Hindlimb muscle (tissue), 1 donor: ENCODE measurements around the gene NDUFA6. TPM values are rescaled to one million over a fixed set of nuclear protein-coding genes. Genes with fewer than 3 reads are reported as not detected.

Experiments used
- polyA plus RNA-seq: library from polyadenylated mRNA; unstranded; fragments of 120-200 nt; gene quantifications from one replicate; pipeline ENCODE4 v1.2.1, GENCODE V29; 2013; ENCODE audit not compliant: insufficient read length

NDUFA6 gene
- polyA plus RNA-seq, 1 donor = 75.3 TPM

Other genes with a start within 250 kb of the NDUFA6 start
- gene SHISA8, start 175.7 kb downstream of the NDUFA6 start, polyA plus RNA-seq = 1.1 TPM
- 1.5 TPM for gene TNFRSF13C, start 164.0 kb downstream of the NDUFA6 start, polyA plus RNA-seq
- 5.6 TPM for gene CENPM, start 143.6 kb downstream of the NDUFA6 start, polyA plus RNA-seq
- gene SEPTIN3, start 121.3 kb downstream of the NDUFA6 start, polyA plus RNA-seq = 0.63 TPM
- 1.1 TPM for gene WBP2NL, start 92.0 kb downstream of the NDUFA6 start, polyA plus RNA-seq
- gene NAGA, start 20.0 kb downstream of the NDUFA6 start, polyA plus RNA-seq = 19.9 TPM
- gene PHETA2, start 16.5 kb downstream of the NDUFA6 start, polyA plus RNA-seq = 17.9 TPM
- gene SMDT1, start 11.1 kb downstream of the NDUFA6 start, polyA plus RNA-seq = 75.1 TPM
- gene CYP2D6, start 40.0 kb upstream of the NDUFA6 start, polyA plus RNA-seq = 1.4 TPM
- 10.3 TPM for gene TCF20, start 179.9 kb upstream of the NDUFA6 start, polyA plus RNA-seq